GM18526 (cell line): ENCODE measurements around the gene SMYD3.

Experiments used
- POLR2A ChIP-seq: IDR thresholded peaks from 3 replicates; pipeline ENCODE4 v1.6.1; 2011; ENCODE audit not compliant: insufficient read length; ENCODE audit errors: extremely low read depth

Gene SMYD3

GRCh38 chr1:245881767-245882391 is 625.2 kb downstream of the SMYD3 start:
- TF ChIP-seq POLR2A, result no peak

GRCh38 chr1:245880754-245881403 is 626.2 kb downstream of the SMYD3 start:
- TF ChIP-seq POLR2A, result no peak

GRCh38 chr1:245879091-245879490 is 628.0 kb downstream of the SMYD3 start:
- TF ChIP-seq POLR2A, result no peak

- TF ChIP-seq POLR2A, result no peak
Measured at GRCh38 chr1:245878585-245878984, 628.5 kb downstream of the SMYD3 start.

GRCh38 chr1:245877976-245878375 is 629.1 kb downstream of the SMYD3 start:
- no peak for TF ChIP-seq POLR2A

- no peak for TF ChIP-seq POLR2A
Measured at GRCh38 chr1:245876586-245876985, 630.5 kb downstream of the SMYD3 start.

- no peak for TF ChIP-seq POLR2A
Measured at GRCh38 chr1:245875581-245876261, 631.4 kb downstream of the SMYD3 start.

- TF ChIP-seq POLR2A, result no peak
Measured at GRCh38 chr1:245874942-245875580, 632.0 kb downstream of the SMYD3 start.

- TF ChIP-seq POLR2A, result no peak
Measured at GRCh38 chr1:245873883-245874671, 633.0 kb downstream of the SMYD3 start.

GRCh38 chr1:245873068-245873467 is 634.0 kb downstream of the SMYD3 start:
- TF ChIP-seq POLR2A, result no peak

GRCh38 chr1:245872475-245872874 is 634.6 kb downstream of the SMYD3 start:
- no peak for TF ChIP-seq POLR2A

- TF ChIP-seq POLR2A, result no peak
Measured at GRCh38 chr1:245871915-245872314, 635.2 kb downstream of the SMYD3 start.

GRCh38 chr1:245871191-245871590 is 635.9 kb downstream of the SMYD3 start:
- TF ChIP-seq POLR2A, result no peak

GRCh38 chr1:245870698-245871097 is 636.4 kb downstream of the SMYD3 start:
- no peak for TF ChIP-seq POLR2A

- TF ChIP-seq POLR2A, result no peak
Measured at GRCh38 chr1:245869847-245870246, 637.2 kb downstream of the SMYD3 start.
